HCT116 (cell line): ENCODE data around the gene HAVCR2. TPM values are rescaled to one million over a fixed set of nuclear protein-coding genes. Genes with fewer than 3 reads are reported as not detected.

Experiments
- ATAC-seq: fragments of 200-7000 bp; cut with Tn5 transposase; 2 replicates; pipeline ENCODE4 v1.9.1; 2020; ENCODE audit warnings: mild to moderate bottlenecking, moderate library complexity
- BruUV-seq: library from RNA; stranded (reverse); fragments of 400-500 nt; replicated peaks from 2 replicates; lab custom pipeline; 2021; lab: Mats Ljungman, UMichigan
- CTCF ChIA-PET: fragments of 300-600 bp; sonication (Branson Sonifier 250); formaldehyde crosslinking; loops from one replicate; lab custom pipeline; 2021; ENCODE audit warnings: antibody characterized with exemption; lab: Charles Lee
- POLR2A ChIA-PET: fragments of 300-600, 350-600 bp; sonication (Branson Sonifier 250); formaldehyde crosslinking; loops from one replicate; lab custom pipeline; 2021; ENCODE audit warnings: antibody characterized with exemption; lab: Charles Lee
- RAD21 ChIA-PET, 2 experiments: fragments of 300-600 bp; sonication (Branson Sonifier 250); formaldehyde crosslinking; loops; one replicate each; lab custom pipeline; 2023; ENCODE audit warnings: low total read pairs in 2 of 2; ENCODE audit not compliant: uncharacterized antibody in 2 of 2, unreplicated experiment in 2 of 2, low non-redundant PET in 1 of 2; lab: Charles Lee
- DNase-seq: peaks from one replicate; pipeline ENCODE4 v3.0.0-alpha.2; 2010; ENCODE audit warnings: low read depth, low spot score
- H2AFZ ChIP-seq: fragments of 200-600 bp; shearing (Covaris generic), sonication (generic); 2 replicates; pipeline ENCODE4 v1.6.1; 2017; ENCODE audit warnings: low read depth, mixed run types, mixed read lengths, antibody characterized with exemption, low read length; ENCODE audit not compliant: poor library complexity, severe bottlenecking
- H3K27ac ChIP-seq: 2 replicates; pipeline ENCODE4 v1.5.1; 2012; ENCODE audit warnings: low read depth, low read length
- H3K27me3 ChIP-seq: fragments of 200-600 bp; sonication (generic); 2 replicates; pipeline ENCODE4 v1.6.1; 2016; ENCODE audit warnings: mixed run types, low read length, mixed read lengths; ENCODE audit not compliant: insufficient read depth
- H3K36me3 ChIP-seq, 2 experiments: fragments of 200-500 bp in 1 of 2; fragments of 200-600 bp in 1 of 2; sonication (Bioruptor generic) in 1 of 2; sonication (generic) in 1 of 2; 2 replicates each; pipeline versions ENCODE4 v1.5.1 to v1.6.1; 2014 to 2016; ENCODE audit warnings: low read length in 2 of 2, inconsistent platforms in 1 of 2, mixed read lengths in 1 of 2, mixed run types in 1 of 2; ENCODE audit not compliant: insufficient read depth in 2 of 2, control insufficient read depth in 1 of 2
- H3K4me1 ChIP-seq, 2 experiments: fragments of 200-600 bp in 1 of 2; sonication (generic) in 1 of 2; 2 replicates each; pipeline versions ENCODE4 v1.5.1 to v1.6.1; 2012 to 2017; ENCODE audit warnings: low read length in 2 of 2, inconsistent platforms in 1 of 2, mild to moderate bottlenecking in 1 of 2, mixed read lengths in 1 of 2, mixed run types in 1 of 2, moderate library complexity in 1 of 2; ENCODE audit not compliant: insufficient read depth in 2 of 2, control insufficient read depth in 1 of 2
- H3K4me2 ChIP-seq: fragments of 200-600 bp; sonication (generic); 2 replicates; pipeline ENCODE4 v1.6.1; 2017; ENCODE audit warnings: mixed run types, low read length, mixed read lengths
- H3K4me3 ChIP-seq, 2 experiments: fragments of 200-600 bp in 1 of 2; sonication (generic) in 1 of 2; replicated peaks in 1 of 2; 2 replicates each; pipeline ENCODE4 v1.5.1; 2011 to 2016; ENCODE audit warnings: low read length in 2 of 2, control low read depth in 1 of 2, low read depth in 1 of 2, mild to moderate bottlenecking in 1 of 2, mixed read lengths in 1 of 2, mixed run types in 1 of 2
- H3K79me2 ChIP-seq: fragments of 200-600 bp; sonication (generic); 2 replicates; pipeline ENCODE4 v1.6.1; 2017; ENCODE audit warnings: mild to moderate bottlenecking, mixed run types, low read length, moderate library complexity, mixed read lengths; ENCODE audit not compliant: insufficient read depth
- H3K9ac ChIP-seq: fragments of 200-600 bp; sonication (generic); 2 replicates; pipeline ENCODE4 v1.6.1; 2016; ENCODE audit warnings: low read length, mixed read lengths
- H3K9me2 ChIP-seq: fragments of 200-600 bp; sonication (generic), shearing (Covaris generic); 2 replicates; pipeline ENCODE4 v1.6.1; 2017; ENCODE audit warnings: mixed run types, mild to moderate bottlenecking, moderate library complexity; ENCODE audit not compliant: insufficient read depth
- H3K9me3 ChIP-seq, 2 experiments: fragments of 200-500 bp in 1 of 2; fragments of 200-600 bp in 1 of 2; sonication (Bioruptor generic) in 1 of 2; sonication (generic) in 1 of 2; 2 replicates each; pipeline ENCODE4 v1.6.1; 2014 to 2017; ENCODE audit warnings: low read length in 2 of 2, mixed read lengths in 2 of 2, inconsistent platforms in 1 of 2, low read depth in 1 of 2, mild to moderate bottlenecking in 1 of 2, mixed run types in 1 of 2, moderate library complexity in 1 of 2; ENCODE audit not compliant: control insufficient read depth in 1 of 2, insufficient read depth in 1 of 2
- H4K20me1 ChIP-seq: fragments of 200-600 bp; sonication (generic), shearing (Covaris generic); 2 replicates; pipeline ENCODE4 v1.6.1; 2017; ENCODE audit warnings: mixed run types, mild to moderate bottlenecking, moderate library complexity; ENCODE audit not compliant: insufficient read depth
- CBX3 ChIP-seq: IDR thresholded peaks from 2 replicates; pipeline ENCODE4 v1.6.1; 2012; ENCODE audit warnings: low read depth
- EGR1 ChIP-seq: IDR thresholded peaks from 2 replicates; pipeline ENCODE4 v1.6.1; 2012; ENCODE audit warnings: low read depth
- ELF1 ChIP-seq: IDR thresholded peaks from 2 replicates; pipeline ENCODE4 v1.6.1; 2012; ENCODE audit warnings: low read depth, borderline replicate concordance
- EZH2 ChIP-seq: fragments of 200-600 bp; sonication (generic); IDR thresholded peaks from 2 replicates; pipeline ENCODE4 v1.6.1; 2017; ENCODE audit warnings: antibody characterized with exemption, mixed run types
- JUND ChIP-seq: IDR thresholded peaks from 2 replicates; pipeline ENCODE4 v1.6.1; 2012
- MAX ChIP-seq: IDR thresholded peaks from 2 replicates; pipeline ENCODE4 v1.6.1; 2012
- POLR2A ChIP-seq: IDR thresholded peaks from 2 replicates; pipeline ENCODE4 v1.7.0; 2011; ENCODE audit warnings: borderline replicate concordance; ENCODE audit not compliant: insufficient read depth, insufficient read length; ENCODE audit errors: extremely low read depth
- POLR2AphosphoS5 ChIP-seq: IDR thresholded peaks from 2 replicates; pipeline ENCODE4 v1.6.1; 2011; ENCODE audit warnings: mild to moderate bottlenecking, low read depth, low read length, moderate library complexity
- RAD21 ChIP-seq: IDR thresholded peaks from 2 replicates; pipeline ENCODE4 v1.6.1; 2012; ENCODE audit warnings: low read depth, mild to moderate bottlenecking
- REST ChIP-seq: IDR thresholded peaks from 2 replicates; pipeline ENCODE4 v1.6.1; 2012; ENCODE audit warnings: low read depth
- SIN3A ChIP-seq: IDR thresholded peaks from 2 replicates; pipeline ENCODE4 v1.6.1; 2012; ENCODE audit warnings: low read depth
- SRF ChIP-seq: IDR thresholded peaks from 2 replicates; pipeline ENCODE4 v1.6.1; 2012; ENCODE audit warnings: low read depth
- TCF7L2 ChIP-seq: IDR thresholded peaks from 2 replicates; pipeline ENCODE4 v1.7.0; 2011; ENCODE audit warnings: borderline replicate concordance, inconsistent platforms; ENCODE audit not compliant: insufficient read depth, insufficient read length; ENCODE audit errors: extremely low read depth
- YY1 ChIP-seq: IDR thresholded peaks from 2 replicates; pipeline ENCODE4 v1.6.1; 2011; ENCODE audit warnings: low read length, low read depth, moderate library complexity, mild to moderate bottlenecking; ENCODE audit not compliant: insufficient replicate concordance; ENCODE audit errors: extremely low read depth
- ZBTB33 ChIP-seq: IDR thresholded peaks from 2 replicates; pipeline ENCODE4 v1.6.1; 2011; ENCODE audit warnings: mild to moderate bottlenecking, low read length, moderate library complexity; ENCODE audit not compliant: insufficient replicate concordance; ENCODE audit errors: extremely low read depth
- ZFX ChIP-seq: fragments of 450-650 bp; IDR thresholded peaks from 2 replicates; pipeline ENCODE4 v1.6.1; 2017
- ZNF274 ChIP-seq: fragments of 200-500 bp; sonication (Bioruptor generic); IDR thresholded peaks from 2 replicates; pipeline ENCODE4 v1.6.1; 2014; ENCODE audit warnings: mild to moderate bottlenecking, low read depth, low read length, inconsistent platforms
- intact Hi-C: fragments of 100-400 bp; cut with micrococcal nuclease; formaldehyde crosslinking; loops from 2 replicates; pipeline ENCODE4 v1.10.0; 2022
- total RNA-seq: library from RNA; stranded (reverse); gene quantifications from one replicate; pipeline ENCODE4 v1.2.1, GENCODE V29; 2021; ENCODE audit not compliant: unreplicated experiment

The HAVCR2 gene
- total RNA-seq, 1 experiment from 2014 or later = 0.07 TPM

GRCh38 chr5:157142317-157143126 lies 33.7 kb upstream of the HAVCR2 start, which contains the start of gene MED7 (continued):
- TF ChIP-seq SIN3A = peak; percentile 74
- no peak for TF ChIP-seq ZNF274
- peak; percentile 56; the same call in 1 of the 2 replicates for TF ChIP-seq EGR1
- TF ChIP-seq YY1 = no peak
- peak; percentile 87 for TF ChIP-seq POLR2A

GRCh38 chr5:157137691-157138090 lies 28.8 kb upstream of the HAVCR2 start:
- H3K36me3 ChIP-seq = peaks cover 0 to 12% of the 10 kb centered on the region in 2 experiments; a peak in 2 of 4 replicates
- H2AFZ ChIP-seq = no peak overlapping the region
- ChIA-PET POLR2A (no interaction called here), CTCF (no interaction called here), RAD21 (no interaction called here)
- no peaks in the 10 kb centered on the region for H3K27me3 ChIP-seq
- no peak for DNase-seq
- H3K27ac ChIP-seq = no peak overlapping the region
- peaks cover 27% of the 10 kb centered on the region for H3K79me2 ChIP-seq
- ATAC-seq = no peak
- no peaks in the 10 kb centered on the region for H4K20me1 ChIP-seq
- H3K9me3 ChIP-seq = no peaks in the 10 kb centered on the region
- H3K4me3 ChIP-seq = no peak overlapping the region
- intact Hi-C loops = no loop called here
- H3K9ac ChIP-seq = no peak overlapping the region
- H3K4me2 ChIP-seq = no peak overlapping the region
- no peaks in the 10 kb centered on the region for H3K9me2 ChIP-seq
- no TSS peak for BruUV-seq
- H3K4me1 ChIP-seq = peaks cover 2 to 6% of the 10 kb centered on the region in 2 experiments; a peak in 3 of 4 replicates
- TF ChIP-seq JUND (no peak), SRF (no peak), CBX3 (no peak), RAD21 (no peak), ZBTB33 (no peak), POLR2AphosphoS5 (no peak), YY1 (no peak), TCF7L2 (no peak), MAX (no peak), ELF1 (no peak), REST (no peak), ZFX (no peak), EZH2 (no peak), SIN3A (no peak)
